Stimulated activated naive CD8-positive, alpha-beta T cell treated with anti-CD3 and anti-CD28 coated beads, Interleukin-15, amount 100 ng/mL, for 72 hours (primary cell): Measurements from ENCODE around the gene VAV2.
"Not testable (repeated sequence)": the region's sequence is repeated elsewhere in the genome, so short reads cannot be mapped to it uniquely, and the experiment has no call there.

ENCODE experiments used
- ATAC-seq: fragments of 150-1000 bp; cut with Tn5 transposase; 2 replicates; pipeline ENCODE4 v1.10.0; 2021; ENCODE audit warnings: mild to moderate bottlenecking, moderate library complexity
- DNase-seq, 2 donors: peaks; one replicate each; pipeline ENCODE4 v3.0.0; 2021 to 2022
- H3K27ac Mint-ChIP-seq, 2 donors: one replicate each; pipeline ENCODE4 v1.8.0; 2022; ENCODE audit warnings: mild to moderate bottlenecking in 2 of 2, mixed read lengths in 2 of 2, moderate library complexity in 2 of 2
- H3K27me3 Mint-ChIP-seq: one replicate; pipeline ENCODE4 v1.8.0; 2022; ENCODE audit warnings: mixed read lengths
- H3K4me1 Mint-ChIP-seq: one replicate; pipeline ENCODE4 v1.8.0; 2022; ENCODE audit warnings: mild to moderate bottlenecking, mixed read lengths
- H3K4me3 Mint-ChIP-seq, 2 donors: one replicate each; pipeline ENCODE4 v1.8.0; 2022; ENCODE audit warnings: mild to moderate bottlenecking in 2 of 2, mixed read lengths in 2 of 2, moderate library complexity in 1 of 2
- H3K9me3 Mint-ChIP-seq, 2 donors: one replicate each; pipeline ENCODE4 v1.8.0; 2022; ENCODE audit warnings: mixed read lengths in 2 of 2

The VAV2 gene

GRCh38 chr9:133769511-133770075, 222.5 kb downstream of the VAV2 start:
- peak in 1 of 2 donors; percentile 7 for DNase-seq
- Mint-ChIP-seq H3K4me3 (no peak overlapping the region), H3K27me3 (no peaks in the 10 kb centered on the region), H3K4me1 (no peaks in the 10 kb centered on the region), H3K27ac (no peak overlapping the region), H3K9me3 (peaks cover 16 to 28% of the 10 kb centered on the region in 2 donors)
- peak; percentile 35 for ATAC-seq

GRCh38 chr9:133768859-133769510, 223.1 kb downstream of the VAV2 start:
- ATAC-seq (no peak), DNase-seq (peak in 1 of 2 donors; percentile 6)
- no peak overlapping the region for H3K4me3 Mint-ChIP-seq
- H3K4me1 Mint-ChIP-seq = no peaks in the 10 kb centered on the region
- H3K27me3 Mint-ChIP-seq = no peaks in the 10 kb centered on the region
- no peak overlapping the region for H3K27ac Mint-ChIP-seq
- peaks cover 16 to 33% of the 10 kb centered on the region in 2 donors for H3K9me3 Mint-ChIP-seq

- DNase-seq (peak in 1 of 2 donors; percentile 7), ATAC-seq (no peak)
- H3K4me3 Mint-ChIP-seq = no peak overlapping the region
- no peaks in the 10 kb centered on the region for H3K27me3 Mint-ChIP-seq
- H3K27ac Mint-ChIP-seq = no peak overlapping the region
- H3K9me3 Mint-ChIP-seq = peaks cover 16 to 37% of the 10 kb centered on the region in 2 donors
- no peaks in the 10 kb centered on the region for H3K4me1 Mint-ChIP-seq
Measured at GRCh38 chr9:133768371-133768858, 223.7 kb downstream of the VAV2 start.

GRCh38 chr9:133767625-133768024, 224.5 kb downstream of the VAV2 start:
- no peak overlapping the region for H3K27ac Mint-ChIP-seq
- peaks cover 16 to 37% of the 10 kb centered on the region in 2 donors for H3K9me3 Mint-ChIP-seq
- no peak overlapping the region for H3K4me3 Mint-ChIP-seq
- no peaks in the 10 kb centered on the region for H3K4me1 Mint-ChIP-seq
- peak in 1 of 2 donors; percentile 3 for DNase-seq
- no peaks in the 10 kb centered on the region for H3K27me3 Mint-ChIP-seq
- no peak for ATAC-seq

- Mint-ChIP-seq H3K27me3 (no peaks in the 10 kb centered on the region), H3K27ac (no peak overlapping the region), H3K9me3 (peaks cover 16 to 37% of the 10 kb centered on the region in 2 donors), H3K4me1 (no peaks in the 10 kb centered on the region), H3K4me3 (no peak overlapping the region)
- ATAC-seq (no peak), DNase-seq (no peak)
Measured at GRCh38 chr9:133767008-133767407, 225.1 kb downstream of the VAV2 start.

GRCh38 chr9:133766234-133766633, 225.9 kb downstream of the VAV2 start:
- H3K9me3 Mint-ChIP-seq = peaks cover 16 to 37% of the 10 kb centered on the region in 2 donors
- not testable (repeated sequence) for H3K4me3 Mint-ChIP-seq, H3K27ac Mint-ChIP-seq, H3K27me3 Mint-ChIP-seq, H3K4me1 Mint-ChIP-seq, ATAC-seq, DNase-seq

- DNase-seq = no peak
Measured at GRCh38 chr9:133763272-133764183, 228.6 kb downstream of the VAV2 start.

GRCh38 chr9:133762488-133763271, 229.4 kb downstream of the VAV2 start:
- no peaks in the 10 kb centered on the region for H3K27me3 Mint-ChIP-seq
- H3K4me1 Mint-ChIP-seq = no peaks in the 10 kb centered on the region
- no peak overlapping the region for H3K27ac Mint-ChIP-seq
- ATAC-seq (no peak), DNase-seq (no peak)
- H3K9me3 Mint-ChIP-seq = peaks cover 16 to 27% of the 10 kb centered on the region in 2 donors
- H3K4me3 Mint-ChIP-seq = no peak overlapping the region

More at GRCh38 chr9:133763272-133764183, 228.6 kb downstream of the VAV2 start:
- no peaks in the 10 kb centered on the region for H3K4me1 Mint-ChIP-seq
- no peak overlapping the region for H3K4me3 Mint-ChIP-seq
- peaks cover 16 to 36% of the 10 kb centered on the region in 2 donors for H3K9me3 Mint-ChIP-seq
- ATAC-seq = no peak
- H3K27me3 Mint-ChIP-seq = no peaks in the 10 kb centered on the region
- no peak overlapping the region for H3K27ac Mint-ChIP-seq

GRCh38 chr9:133761641-133762248, 230.4 kb downstream of the VAV2 start:
- Mint-ChIP-seq H3K4me1 (no peaks in the 10 kb centered on the region), H3K9me3 (peaks cover 11 to 21% of the 10 kb centered on the region in 2 donors), H3K4me3 (no peak overlapping the region), H3K27ac (no peak overlapping the region), H3K27me3 (no peaks in the 10 kb centered on the region)
- no peak for DNase-seq
- no peak for ATAC-seq

GRCh38 chr9:133760713-133761290, 231.3 kb downstream of the VAV2 start:
- no peaks in the 10 kb centered on the region for H3K27me3 Mint-ChIP-seq
- H3K9me3 Mint-ChIP-seq = peaks cover 4 to 17% of the 10 kb centered on the region in 2 donors
- H3K4me3 Mint-ChIP-seq = no peak overlapping the region
- H3K4me1 Mint-ChIP-seq = no peaks in the 10 kb centered on the region
- no peak for DNase-seq
- ATAC-seq = no peak
- no peak overlapping the region for H3K27ac Mint-ChIP-seq

GRCh38 chr9:133759946-133760345, 232.2 kb downstream of the VAV2 start:
- no peak for ATAC-seq
- no peak for DNase-seq
- Mint-ChIP-seq H3K4me1 (no peaks in the 10 kb centered on the region), H3K27ac (no peak overlapping the region), H3K9me3 (peaks cover 0 to 10% of the 10 kb centered on the region in 2 donors), H3K27me3 (peaks cover 8% of the 10 kb centered on the region), H3K4me3 (no peak overlapping the region)

GRCh38 chr9:133759146-133759900, 232.8 kb downstream of the VAV2 start:
- Mint-ChIP-seq H3K4me3 (no peak overlapping the region), H3K27me3 (peaks cover 14% of the 10 kb centered on the region), H3K9me3 (peaks cover 0 to 8% of the 10 kb centered on the region in 2 donors), H3K27ac (peak overlapping the region in 1 of 2 donors; percentile 89), H3K4me1 (no peaks in the 10 kb centered on the region)
- no peak for ATAC-seq
- no peak for DNase-seq

GRCh38 chr9:133758228-133758627, 233.9 kb downstream of the VAV2 start:
- Mint-ChIP-seq H3K4me1 (no peaks in the 10 kb centered on the region), H3K9me3 (no peaks in the 10 kb centered on the region), H3K4me3 (no peak overlapping the region), H3K27ac (no peak overlapping the region), H3K27me3 (peaks cover 25% of the 10 kb centered on the region)
- DNase-seq = no peak
- ATAC-seq = no peak
